Transverse colon (tissue), 4 donors: Measurements from ENCODE around the gene RPRD1A. TPM values are rescaled to one million over a fixed set of nuclear protein-coding genes. Genes with fewer than 3 reads are reported as not detected.
A peak's percentile ranks its signal among the peaks of the same experiment; 100 is the strongest.
"Not testable (repeated sequence)": the region's sequence is repeated elsewhere in the genome, so short reads cannot be mapped to it uniquely, and the experiment has no call there.

Source experiments
- DNase-seq: peaks from one replicate; pipeline ENCODE4 v3.0.0-alpha.2; 2019
- H3K27ac ChIP-seq, 4 donors: fragments of 200-600 bp; sonication (generic); 2 replicates each; pipeline ENCODE4 v1.5.1; 2016 to 2018; ENCODE audit warnings: inconsistent platforms in 4 of 4
- H3K27me3 ChIP-seq: fragments of 200-600 bp; sonication (generic); 2 replicates; pipeline ENCODE4 v1.5.1; 2017; ENCODE audit warnings: inconsistent platforms
- H3K36me3 ChIP-seq, 4 donors: fragments of 200-600 bp; sonication (generic); 2 replicates each; pipeline ENCODE4 v1.5.1; 2017 to 2019; ENCODE audit warnings: inconsistent platforms in 4 of 4
- H3K4me1 ChIP-seq, 4 donors: fragments of 200-600 bp; sonication (generic); 2 replicates each; pipeline ENCODE4 v1.5.1; 2017 to 2020; ENCODE audit warnings: inconsistent platforms in 4 of 4
- H3K4me3 ChIP-seq, 4 donors: fragments of 200-600 bp; sonication (generic); 1 replicate in 1 of 4; 2 replicates in 3 of 4; pipeline versions ENCODE4 v1.5.1 to v1.6.1; 2017 to 2019; ENCODE audit warnings: inconsistent platforms in 4 of 4
- H3K9me3 ChIP-seq, 2 donors: fragments of 200-600 bp; sonication (generic); 2 replicates each; pipeline ENCODE4 v1.5.1; 2017 to 2019; ENCODE audit warnings: inconsistent platforms in 2 of 2
- CTCF ChIP-seq, 5 experiments: fragments of 200-600 bp in 3 of 5; fragments of 450-650 bp in 2 of 5; sonication (generic) in 3 of 5; IDR thresholded peaks; 1 replicate in 2 of 5; 2 replicates in 3 of 5; pipeline ENCODE4 v1.5.1; 2016 to 2017; ENCODE audit warnings: antibody characterized with exemption in 5 of 5, inconsistent platforms in 3 of 5, mild to moderate bottlenecking in 2 of 5, moderate library complexity in 1 of 5
- EP300 ChIP-seq: sonication (generic); formaldehyde crosslinking; IDR thresholded peaks from one replicate; pipeline ENCODE4 v1.6.1; 2017; ENCODE audit warnings: antibody characterized with exemption, low read depth
- POLR2A ChIP-seq: fragments of 450-650 bp; IDR thresholded peaks from one replicate; pipeline ENCODE4 v1.6.1; 2016; ENCODE audit warnings: antibody characterized with exemption, mild to moderate bottlenecking, moderate library complexity
- POLR2AphosphoS5 ChIP-seq, 3 donors: sonication (generic); formaldehyde crosslinking; IDR thresholded peaks; one replicate each; pipeline ENCODE4 v1.6.1; 2016; ENCODE audit warnings: antibody characterized with exemption in 3 of 3
- WGBS, 2 donors: methylation state at CpG; one replicate each; pipeline ENCODE4 v1.1.5; 2018; ENCODE audit warnings: low coverage in 1 of 2; 5-methylcytosine and 5-hydroxymethylcytosine counted together
- in situ Hi-C, 4 donors: fragments of 200-750 bp; cut with MboI; loops; one replicate each; pipeline versions ENCODE4 v1.15.0 to v1.15.1; 2017; ENCODE audit warnings: low sequenced_read_pairs in 3 of 4, low pct_ligation_motif_present in 1 of 4, low pct_unique_long_range_greater_than_20kb in 1 of 4
- intact Hi-C: fragments of 100-400 bp; cut with DNase I; formaldehyde crosslinking; loops from one replicate; pipeline ENCODE4 v1.15.1; 2023; ENCODE audit warnings: low total_unique reads
- total RNA-seq, 4 donors: library from RNA; depleted of rRNA; stranded (reverse); fragments of >200 nt; gene quantifications; one replicate each; pipeline ENCODE4 v1.1.0, GENCODE V29; 2016

RPRD1A gene
- total RNA-seq, 4 donors from 2014 or later: 34.4 to 59.9 (median 44.3) TPM

GRCh38 chr18:36066686-36067054, 689 bp downstream of the RPRD1A start:
- WGBS, 2 donors: 0% methylated on average over 4 to 5 of the region's 5 CpGs
- H3K36me3 ChIP-seq: no peaks in the 10 kb centered on the region
- H3K9me3 ChIP-seq: no peaks in the 10 kb centered on the region
- DNase-seq: no peak
- peaks cover 0 to 15% (median 11%) of the 10 kb centered on the region in 4 donors for H3K4me1 ChIP-seq
- in situ Hi-C loops (no loop called here), intact Hi-C loops (no loop called here)
- TF ChIP-seq CTCF (IDR thresholded peaks at IDR 0.05): no peak
- no peak for TF ChIP-seq POLR2A
- TF ChIP-seq EP300: no peak
- TF ChIP-seq POLR2AphosphoS5 (IDR thresholded peaks at IDR 0.05): no peak
- peak overlapping the region; percentile 86 to 94 (median 88) for H3K27ac ChIP-seq
- H3K27me3 ChIP-seq: no peaks in the 10 kb centered on the region
- peak overlapping the region; percentile 72 to 94 (median 74) for H3K4me3 ChIP-seq

GRCh38 chr18:36066001-36066400, 1.4 kb downstream of the RPRD1A start:
- WGBS, 2 donors: 28 to 31% methylated on average over 5 of the region's 5 CpGs
- Histone ChIP-seq H3K4me3 (peak overlapping the region in 3 of 4 donors; percentile 72 to 94 (median 76)), H3K4me1 (peaks cover 0 to 15% (median 11%) of the 10 kb centered on the region in 4 donors), H3K9me3 (no peaks in the 10 kb centered on the region), H3K27ac (peak overlapping the region in 1 of 4 donors; percentile 86), H3K27me3 (no peaks in the 10 kb centered on the region), H3K36me3 (no peaks in the 10 kb centered on the region)
- intact Hi-C loops (no loop called here), in situ Hi-C loops (no loop called here)
- DNase-seq: no peak
- TF ChIP-seq POLR2AphosphoS5 (IDR thresholded peaks at IDR 0.05) (no peak), EP300 (no peak), CTCF (IDR thresholded peaks at IDR 0.05) (no peak), POLR2A (no peak)

GRCh38 chr18:36064809-36065079, 2.6 kb downstream of the RPRD1A start:
- intact Hi-C loops, in situ Hi-C loops, H3K27me3 ChIP-seq, DNase-seq, H3K4me3 ChIP-seq, H3K9me3 ChIP-seq, H3K36me3 ChIP-seq, H3K27ac ChIP-seq: not testable (repeated sequence)
- H3K4me1 ChIP-seq: peaks cover 0 to 15% (median 11%) of the 10 kb centered on the region in 4 donors
- WGBS, 2 donors: 95 to 97% methylated on average over 8 to 9 of the region's 9 CpGs

- Histone ChIP-seq H3K36me3 (no peaks in the 10 kb centered on the region), H3K27me3 (no peaks in the 10 kb centered on the region), H3K27ac (no peak overlapping the region), H3K4me3 (no peak overlapping the region), H3K9me3 (no peaks in the 10 kb centered on the region), H3K4me1 (peaks cover 0 to 15% (median 11%) of the 10 kb centered on the region in 4 donors)
- intact Hi-C loops: no loop called here
- in situ Hi-C loops: no loop called here
- TF ChIP-seq POLR2A (no peak), CTCF (IDR thresholded peaks at IDR 0.05) (no peak)
- WGBS, 2 donors: 93 to 96% methylated on average over 2 to 30 of the region's 31 CpGs
- DNase-seq: no peak
These were observed 3.1 kb downstream of the RPRD1A start for GRCh38 chr18:36064027-36064808.

GRCh38 chr18:36058674-36059073, 8.7 kb downstream of the RPRD1A start:
- H3K27me3 ChIP-seq: no peaks in the 10 kb centered on the region
- H3K4me3 ChIP-seq: no peak overlapping the region
- TF ChIP-seq CTCF (IDR thresholded peaks at IDR 0.05) (no peak), POLR2A (no peak), EP300 (no peak), POLR2AphosphoS5 (IDR thresholded peaks at IDR 0.05) (no peak)
- no peaks in the 10 kb centered on the region for H3K4me1 ChIP-seq
- in situ Hi-C loops (no loop called here), intact Hi-C loops (no loop called here)
- no peaks in the 10 kb centered on the region for H3K9me3 ChIP-seq
- no peak overlapping the region for H3K27ac ChIP-seq
- H3K36me3 ChIP-seq: no peaks in the 10 kb centered on the region
- DNase-seq: no peak
- 94 to 98% methylated on average over 3 of the region's 3 CpGs for WGBS, 2 donors
